ENCODE measurements around the gene GULP1. TPM values are rescaled to one million over a fixed set of nuclear protein-coding genes. Genes with fewer than 3 reads are reported as not detected.

GULP1 gene
- total RNA-seq, 1 donor from 2014 or later = 27.6 TPM

DNA sequence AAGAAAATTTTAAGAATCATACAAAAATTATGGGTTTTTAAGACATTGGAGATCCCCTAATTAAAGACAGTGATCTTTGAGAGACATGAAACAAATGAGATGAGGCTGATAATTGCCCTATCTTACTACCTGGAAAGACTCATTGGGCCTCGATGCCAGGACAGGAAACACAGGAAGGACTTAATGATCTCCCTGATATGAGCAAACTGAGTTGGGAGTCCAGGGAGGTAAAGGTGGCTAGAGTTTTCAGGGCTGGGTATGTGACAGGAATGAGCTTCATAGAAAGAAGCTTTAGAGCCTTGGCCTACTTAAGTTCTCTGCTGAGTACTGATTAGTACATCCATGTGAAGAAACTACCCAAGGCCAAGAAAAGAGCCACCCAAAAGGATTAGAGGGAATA, 40.6 kb upstream of the GULP1 start:
- no peak for DNase-seq
- TF ChIP-seq, protein P1, sequence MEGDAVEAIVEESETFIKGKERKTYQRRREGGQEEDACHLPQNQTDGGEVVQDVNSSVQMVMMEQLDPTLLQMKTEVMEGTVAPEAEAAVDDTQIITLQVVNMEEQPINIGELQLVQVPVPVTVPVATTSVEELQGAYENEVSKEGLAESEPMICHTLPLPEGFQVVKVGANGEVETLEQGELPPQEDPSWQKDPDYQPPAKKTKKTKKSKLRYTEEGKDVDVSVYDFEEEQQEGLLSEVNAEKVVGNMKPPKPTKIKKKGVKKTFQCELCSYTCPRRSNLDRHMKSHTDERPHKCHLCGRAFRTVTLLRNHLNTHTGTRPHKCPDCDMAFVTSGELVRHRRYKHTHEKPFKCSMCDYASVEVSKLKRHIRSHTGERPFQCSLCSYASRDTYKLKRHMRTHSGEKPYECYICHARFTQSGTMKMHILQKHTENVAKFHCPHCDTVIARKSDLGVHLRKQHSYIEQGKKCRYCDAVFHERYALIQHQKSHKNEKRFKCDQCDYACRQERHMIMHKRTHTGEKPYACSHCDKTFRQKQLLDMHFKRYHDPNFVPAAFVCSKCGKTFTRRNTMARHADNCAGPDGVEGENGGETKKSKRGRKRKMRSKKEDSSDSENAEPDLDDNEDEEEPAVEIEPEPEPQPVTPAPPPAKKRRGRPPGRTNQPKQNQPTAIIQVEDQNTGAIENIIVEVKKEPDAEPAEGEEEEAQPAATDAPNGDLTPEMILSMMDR (IDR thresholded peaks at IDR 0.05) = no peak
- Histone ChIP-seq H3K4me1 (no peaks in the 10 kb centered on the region), H3K27me3 (ENCODE audit: low read depth) (no peaks in the 10 kb centered on the region), H3K4me3 (no peak overlapping the region), H3K9me3 (no peaks in the 10 kb centered on the region), H3K36me3 (no peaks in the 10 kb centered on the region), H3K27ac (no peak overlapping the region)
- intact Hi-C loops (cut with DNase I) = no loop called here
- ATAC-seq = no peak

DNA sequence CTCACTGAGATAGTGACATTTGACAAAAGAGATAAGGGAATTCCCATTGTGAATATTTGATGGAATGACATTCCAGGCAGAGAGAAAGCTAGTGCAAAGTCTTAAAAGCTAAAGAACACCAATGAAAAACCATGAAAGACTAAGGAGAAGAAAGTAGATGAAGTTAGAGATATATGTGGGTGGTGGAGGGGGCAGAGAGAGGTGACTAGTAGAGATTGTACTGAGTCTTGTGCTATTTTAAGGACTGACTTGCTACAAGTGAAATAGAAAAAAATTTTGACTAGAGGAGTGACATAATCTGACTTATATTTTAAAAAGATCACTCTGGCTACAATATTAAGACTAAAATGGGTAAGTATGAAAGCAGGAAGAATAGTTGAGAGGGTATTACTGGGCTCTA, 35.3 kb upstream of the GULP1 start:
- Histone ChIP-seq H3K4me1 (no peaks in the 10 kb centered on the region), H3K9me3 (no peaks in the 10 kb centered on the region), H3K27ac (no peak overlapping the region), H3K27me3 (ENCODE audit: low read depth) (no peaks in the 10 kb centered on the region), H3K4me3 (no peak overlapping the region), H3K36me3 (no peaks in the 10 kb centered on the region)
- intact Hi-C loops (cut with DNase I) = no loop called here
- TF ChIP-seq, protein P1 (IDR thresholded peaks at IDR 0.05) = no peak
- DNase-seq (no peak), ATAC-seq (no peak)

DNA sequence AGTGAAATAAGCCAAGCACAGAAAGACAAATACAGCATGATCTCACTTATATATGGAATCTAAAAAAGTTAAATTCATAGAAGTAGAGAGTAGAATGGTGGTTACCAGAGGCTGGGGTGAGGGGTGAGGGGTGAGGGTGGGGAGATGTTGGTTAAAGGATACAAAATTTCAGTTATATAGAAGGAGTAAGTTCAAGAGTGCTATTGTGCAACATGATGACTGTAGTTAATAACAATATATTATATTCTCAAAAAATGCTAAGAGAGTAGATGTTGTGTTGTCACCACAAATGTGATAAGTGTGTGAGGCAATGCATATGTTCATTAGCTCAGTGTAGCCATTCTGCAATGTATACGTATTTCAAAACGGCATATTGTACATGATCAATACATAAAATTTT, 26.4 kb upstream of the GULP1 start:
- no peaks in the 10 kb centered on the region for H3K27me3 ChIP-seq (ENCODE audit: low read depth)
- H3K9me3 ChIP-seq = no peaks in the 10 kb centered on the region
- ATAC-seq = no peak
- no peaks in the 10 kb centered on the region for H3K36me3 ChIP-seq
- DNase-seq = no peak
- no peak overlapping the region for H3K27ac ChIP-seq
- H3K4me1 ChIP-seq = no peaks in the 10 kb centered on the region
- TF ChIP-seq, protein P1 (IDR thresholded peaks at IDR 0.05) = no peak
- no peak overlapping the region for H3K4me3 ChIP-seq
- intact Hi-C loops (cut with DNase I) = no loop called here

DNA sequence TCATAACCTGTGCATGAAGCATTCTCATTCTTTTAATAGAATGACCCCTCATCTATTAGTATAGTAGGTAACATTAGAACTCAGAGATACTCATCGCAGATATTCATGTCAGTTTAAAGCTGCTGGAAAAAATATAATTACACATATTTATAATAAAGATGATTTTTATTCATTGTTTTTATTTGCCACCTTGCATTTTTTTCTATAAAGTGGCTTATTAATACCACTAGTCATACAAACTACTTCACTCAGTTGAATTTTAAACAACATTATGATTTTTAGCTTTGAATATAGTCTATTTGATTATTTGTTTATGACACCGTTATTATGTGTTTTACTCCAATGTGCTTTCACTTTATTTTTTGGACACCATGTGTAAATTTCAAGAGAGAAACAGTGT, 23.9 kb upstream of the GULP1 start:
- Histone ChIP-seq H3K27ac (no peak overlapping the region), H3K27me3 (ENCODE audit: low read depth) (no peaks in the 10 kb centered on the region), H3K9me3 (no peaks in the 10 kb centered on the region), H3K36me3 (no peaks in the 10 kb centered on the region), H3K4me1 (no peaks in the 10 kb centered on the region), H3K4me3 (no peak overlapping the region)
- no peak for DNase-seq
- no peak for ATAC-seq
- TF ChIP-seq, protein P1 (IDR thresholded peaks at IDR 0.05) = no peak
- intact Hi-C loops (cut with DNase I) = no loop called here

DNA sequence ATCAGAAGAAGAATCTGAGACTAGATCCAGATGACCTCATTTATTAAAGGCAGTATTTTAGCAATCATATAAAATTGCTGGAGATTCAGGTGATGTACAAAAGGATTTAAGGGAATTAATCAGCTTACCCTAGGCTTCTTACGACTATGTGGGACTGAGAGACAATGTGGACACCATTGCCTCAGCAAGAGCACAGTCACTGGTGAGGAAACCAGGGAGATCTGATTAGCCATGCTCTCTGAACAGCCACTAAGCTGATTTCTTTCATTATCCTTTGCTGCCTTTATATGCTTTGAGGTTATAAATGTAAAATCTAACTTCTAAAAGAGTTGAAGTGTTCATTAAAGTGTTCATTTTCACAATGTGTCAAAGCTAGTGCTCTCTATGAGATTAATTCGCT, 22.7 kb upstream of the GULP1 start:
- H3K9me3 ChIP-seq = no peaks in the 10 kb centered on the region
- H3K36me3 ChIP-seq = no peaks in the 10 kb centered on the region
- DNase-seq = no peak
- H3K4me3 ChIP-seq = no peak overlapping the region
- no peaks in the 10 kb centered on the region for H3K4me1 ChIP-seq
- intact Hi-C loops (cut with DNase I) = no loop called here
- no peak for ATAC-seq
- TF ChIP-seq, protein P1 (IDR thresholded peaks at IDR 0.05) = no peak
- no peak overlapping the region for H3K27ac ChIP-seq
- H3K27me3 ChIP-seq (ENCODE audit: low read depth) = no peaks in the 10 kb centered on the region

DNA sequence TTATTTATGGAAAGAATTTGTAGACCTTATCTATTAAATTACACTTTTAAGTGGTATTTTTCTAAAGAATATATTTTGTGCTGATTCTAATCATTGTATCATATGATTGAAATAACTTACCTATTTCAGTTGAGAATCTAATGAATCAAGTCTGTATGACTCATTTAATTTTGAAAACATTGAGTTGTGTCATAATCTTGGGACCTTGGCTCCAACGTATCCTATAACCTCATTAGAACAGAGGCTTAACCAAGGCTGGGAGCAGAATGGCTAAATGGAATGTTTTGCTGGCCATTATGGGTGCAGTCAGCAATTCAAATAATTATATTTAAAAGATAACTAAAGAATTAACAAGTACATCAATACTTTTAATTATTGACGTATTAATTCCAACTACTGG, 19.6 kb upstream of the GULP1 start:
- H3K27ac ChIP-seq = no peak overlapping the region
- no peaks in the 10 kb centered on the region for H3K9me3 ChIP-seq
- ATAC-seq = no peak
- DNase-seq = no peak
- H3K27me3 ChIP-seq (ENCODE audit: low read depth) = no peaks in the 10 kb centered on the region
- no peaks in the 10 kb centered on the region for H3K36me3 ChIP-seq
- intact Hi-C loops (cut with DNase I) = no loop called here
- no peak overlapping the region for H3K4me3 ChIP-seq
- TF ChIP-seq, protein P1 (IDR thresholded peaks at IDR 0.05) = no peak
- no peaks in the 10 kb centered on the region for H3K4me1 ChIP-seq

Data from lower lobe of right lung (tissue), 2 donors.